COLO668 (cell line): ENCODE data around the gene PPP1R15B.
A peak's percentile ranks its signal among the peaks of the same experiment; 100 is the strongest.

Experiments
- DNase-seq: peaks from one replicate; lab custom pipeline; 2025; ENCODE audit not compliant: unreplicated experiment; lab: John Stamatoyannopoulos, UW

Gene PPP1R15B

DNA sequence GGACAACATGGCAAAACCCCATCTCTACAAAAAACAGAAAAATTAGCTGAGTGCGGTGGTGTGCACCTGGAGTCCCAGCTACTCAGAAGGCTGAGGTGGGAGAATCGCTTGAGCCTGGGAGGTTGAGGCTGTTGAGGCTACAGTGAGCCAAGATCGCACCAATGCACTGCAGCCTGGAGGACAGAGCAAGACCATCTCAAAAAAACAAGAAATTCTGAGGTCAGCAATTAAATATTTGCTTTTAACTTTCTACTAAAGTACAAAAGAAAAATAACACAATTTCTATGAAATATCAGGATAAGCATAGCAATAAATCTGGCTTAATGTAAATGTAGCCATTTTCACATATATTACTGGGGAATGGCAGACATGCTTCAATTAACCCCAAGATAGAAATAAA lies 9.9 kb downstream of the PPP1R15B start:
- DNase-seq = no peak

- DNase-seq = no peak
Measured at GRCh38 chr1:204400882-204401510, 10.6 kb downstream of the PPP1R15B start.

DNA sequence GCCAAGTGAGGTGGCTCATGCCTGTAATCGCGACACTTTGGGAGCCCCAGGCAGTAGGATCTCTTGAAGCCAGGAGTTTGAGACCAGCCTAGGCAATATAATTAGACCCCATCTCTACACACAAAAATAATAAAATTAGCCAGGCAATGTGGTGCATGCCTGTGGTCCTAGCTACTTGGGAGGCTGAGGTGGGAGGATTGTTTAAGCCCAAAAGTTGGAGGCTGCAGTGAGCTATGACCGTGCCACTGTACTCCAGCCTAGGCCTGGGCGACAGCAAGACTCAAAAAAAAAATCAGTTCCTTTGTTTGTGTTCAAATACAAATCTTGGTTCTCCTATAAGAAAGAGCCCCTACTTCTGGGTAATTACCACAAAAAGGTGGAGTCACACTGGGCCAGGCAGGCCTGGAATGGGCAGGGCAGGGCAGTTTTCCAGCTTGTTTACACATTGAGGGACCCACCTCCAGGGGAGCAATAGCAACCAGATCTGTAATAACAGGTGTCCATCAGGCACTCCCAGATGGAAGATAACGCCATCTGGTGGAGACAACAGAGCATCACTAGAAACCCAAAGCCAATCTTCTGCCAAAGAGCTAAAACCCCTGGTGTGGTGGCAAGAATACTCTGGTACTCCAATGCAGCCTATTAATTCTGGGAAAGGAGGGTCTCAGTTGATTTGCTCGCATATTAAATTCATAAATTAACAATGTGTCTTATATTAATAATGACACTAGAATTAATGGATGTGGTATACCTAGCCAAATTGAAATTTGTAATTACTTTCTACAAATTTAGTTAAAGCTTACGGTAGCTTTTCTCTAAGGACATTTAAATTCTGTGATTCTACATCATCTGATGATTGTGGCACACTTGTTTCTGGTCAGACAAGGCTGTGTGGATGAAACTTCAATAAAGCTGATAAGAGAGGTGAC lies 13.2 kb downstream of the PPP1R15B start:
- DNase-seq = peak; percentile 75

- no peak for DNase-seq
Measured at GRCh38 chr1:204396015-204396583, 15.5 kb downstream of the PPP1R15B start.

- DNase-seq = no peak
Measured at GRCh38 chr1:204391629-204392028, 20.0 kb downstream of the PPP1R15B start.

DNA sequence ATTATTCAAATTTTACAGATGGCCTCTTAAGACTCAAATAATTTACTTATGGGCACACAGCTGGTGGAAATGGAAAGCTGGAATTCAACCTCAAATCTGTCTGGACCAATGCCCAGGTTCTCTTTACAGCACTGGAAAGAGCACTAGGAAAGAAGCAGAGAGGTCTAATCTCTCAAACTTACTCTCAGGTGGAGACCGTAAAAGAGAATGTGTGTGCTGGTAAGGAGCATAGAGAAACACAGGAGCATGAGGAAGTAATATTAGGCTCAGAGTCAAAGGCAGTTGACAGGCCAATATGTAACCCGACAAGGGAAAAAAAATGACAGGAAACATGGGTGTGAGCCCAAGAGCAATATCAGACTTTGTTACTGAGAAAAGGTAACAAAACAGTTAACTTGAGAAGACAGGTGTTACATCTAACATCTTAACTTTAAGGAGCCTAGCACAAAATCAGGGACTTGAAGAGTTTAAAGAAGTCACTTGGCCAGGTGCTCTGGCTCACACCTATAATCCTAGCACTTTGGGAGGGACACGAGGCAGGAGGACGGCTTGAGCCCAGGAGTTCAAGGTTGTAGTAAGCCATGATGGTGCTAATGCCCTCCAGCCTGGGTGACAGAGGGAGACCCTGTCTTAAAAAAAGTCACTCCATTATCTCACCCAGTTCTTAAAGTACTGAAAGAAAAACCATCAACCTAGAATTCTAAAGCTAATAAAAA lies 20.7 kb downstream of the PPP1R15B start:
- DNase-seq = no peak

- no peak for DNase-seq
Measured at GRCh38 chr1:204385727-204386126, 25.9 kb downstream of the PPP1R15B start.

- no peak for DNase-seq
Measured at GRCh38 chr1:204384636-204385352, 26.8 kb downstream of the PPP1R15B start.

GRCh38 chr1:204383163-204383904 lies 28.3 kb downstream of the PPP1R15B start:
- DNase-seq = no peak

GRCh38 chr1:204382714-204383083 lies 28.9 kb downstream of the PPP1R15B start:
- no peak for DNase-seq

- no peak for DNase-seq
Measured at GRCh38 chr1:204380293-204380831, 31.3 kb downstream of the PPP1R15B start.

GRCh38 chr1:204377800-204378668 lies 33.6 kb downstream of the PPP1R15B start:
- peak; percentile 78 for DNase-seq

- peak; percentile 63 for DNase-seq
Measured at GRCh38 chr1:204376919-204377799, 34.5 kb downstream of the PPP1R15B start.

GRCh38 chr1:204376465-204376864 lies 35.2 kb downstream of the PPP1R15B start:
- DNase-seq = no peak

DNA sequence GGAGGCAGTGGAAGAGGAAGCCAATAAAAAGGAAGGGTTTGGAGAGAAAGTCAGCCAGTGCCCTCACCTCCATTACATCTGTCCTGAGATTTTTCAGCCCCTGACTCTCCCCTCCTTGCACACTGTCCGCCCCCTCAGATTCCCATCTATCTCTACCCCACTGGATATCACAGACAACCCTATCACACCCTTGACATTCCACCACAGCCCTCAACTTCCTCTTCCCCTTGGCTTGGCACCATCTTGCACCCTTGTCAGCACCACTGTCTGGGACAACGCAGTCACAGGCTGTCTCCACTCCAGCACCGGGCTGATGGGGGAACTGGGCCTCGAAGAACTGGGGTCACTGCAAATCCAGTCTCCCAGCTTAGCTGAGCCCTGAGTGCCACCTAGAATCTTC lies 37.7 kb downstream of the PPP1R15B start:
- DNase-seq = no peak

GRCh38 chr1:204370176-204370575 lies 41.4 kb downstream of the PPP1R15B start:
- DNase-seq = no peak

DNA sequence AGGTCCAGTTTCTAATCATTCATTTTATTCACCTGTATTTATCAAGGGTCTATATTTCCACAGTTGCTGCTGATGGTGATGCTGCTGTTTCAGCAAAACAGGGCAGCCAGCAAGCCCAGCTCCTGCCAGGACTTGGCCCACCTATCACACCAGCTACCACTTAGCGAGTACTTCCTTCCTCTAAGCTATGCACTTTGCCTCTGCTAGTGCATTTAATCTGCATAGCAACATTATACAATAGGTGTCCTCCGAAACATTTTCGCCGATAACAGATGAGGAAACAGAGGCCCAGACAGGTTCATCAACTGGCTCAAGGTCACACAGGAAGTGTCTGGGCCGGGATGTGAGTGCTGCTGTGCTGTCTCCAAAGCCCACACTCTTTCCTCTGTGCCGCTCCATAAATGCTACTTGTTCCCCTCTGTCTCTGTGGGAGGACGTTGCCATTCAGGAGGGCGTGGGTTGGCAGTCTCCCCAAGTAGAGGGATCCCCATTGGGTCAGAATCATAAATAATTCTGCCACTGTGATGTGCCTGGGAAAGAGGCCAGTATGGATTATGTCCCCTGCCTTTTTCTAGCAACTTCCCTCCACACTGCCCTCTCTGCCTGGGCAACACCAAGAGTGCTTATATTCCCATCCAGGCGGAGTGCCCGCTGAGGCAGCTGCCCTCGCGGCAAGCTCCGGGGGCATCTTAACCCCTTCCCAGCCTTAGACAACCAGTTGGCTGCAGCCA lies 42.5 kb downstream of the PPP1R15B start:
- DNase-seq = no peak
